Measurements from ENCODE around the gene CMTM8.

DNA sequence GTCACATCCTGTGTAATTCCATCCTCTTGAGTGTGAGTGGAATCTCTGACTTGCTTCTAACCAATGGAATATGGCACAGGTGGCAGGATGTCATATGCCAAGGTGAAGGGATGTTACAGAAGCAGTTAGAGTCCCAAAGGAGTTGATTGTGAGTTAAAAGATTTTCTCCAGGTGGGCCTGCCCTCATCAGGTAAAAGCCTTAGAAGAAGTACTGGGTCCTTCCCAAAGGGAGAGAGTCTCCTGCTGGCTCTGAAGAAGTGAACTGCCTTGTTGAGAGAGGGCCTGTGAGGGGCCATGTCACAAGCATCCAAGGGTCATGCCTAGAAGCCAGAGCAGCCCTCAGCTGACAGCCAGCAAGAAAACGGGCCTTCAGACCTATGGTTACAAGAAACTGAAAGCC, 166.2 kb downstream of the CMTM8 start:
- TF ChIP-seq, protein P1, sequence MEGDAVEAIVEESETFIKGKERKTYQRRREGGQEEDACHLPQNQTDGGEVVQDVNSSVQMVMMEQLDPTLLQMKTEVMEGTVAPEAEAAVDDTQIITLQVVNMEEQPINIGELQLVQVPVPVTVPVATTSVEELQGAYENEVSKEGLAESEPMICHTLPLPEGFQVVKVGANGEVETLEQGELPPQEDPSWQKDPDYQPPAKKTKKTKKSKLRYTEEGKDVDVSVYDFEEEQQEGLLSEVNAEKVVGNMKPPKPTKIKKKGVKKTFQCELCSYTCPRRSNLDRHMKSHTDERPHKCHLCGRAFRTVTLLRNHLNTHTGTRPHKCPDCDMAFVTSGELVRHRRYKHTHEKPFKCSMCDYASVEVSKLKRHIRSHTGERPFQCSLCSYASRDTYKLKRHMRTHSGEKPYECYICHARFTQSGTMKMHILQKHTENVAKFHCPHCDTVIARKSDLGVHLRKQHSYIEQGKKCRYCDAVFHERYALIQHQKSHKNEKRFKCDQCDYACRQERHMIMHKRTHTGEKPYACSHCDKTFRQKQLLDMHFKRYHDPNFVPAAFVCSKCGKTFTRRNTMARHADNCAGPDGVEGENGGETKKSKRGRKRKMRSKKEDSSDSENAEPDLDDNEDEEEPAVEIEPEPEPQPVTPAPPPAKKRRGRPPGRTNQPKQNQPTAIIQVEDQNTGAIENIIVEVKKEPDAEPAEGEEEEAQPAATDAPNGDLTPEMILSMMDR (IDR thresholded peaks at IDR 0.05) = no peak
- TF ChIP-seq POLR2A (IDR thresholded peaks at IDR 0.05) = no peak
